Endothelial cell of umbilical vein (primary cell): ENCODE results near the gene DDX54.

Experiments used
- POLR2A ChIP-seq: IDR thresholded peaks from 2 replicates; pipeline ENCODE4 v1.6.1; 2012; ENCODE audit warnings: low read depth, mild to moderate bottlenecking, control low read depth, low read length
- TF ChIP-seq, protein P1 (sequence below), 2 donors: IDR thresholded peaks; 1 replicate in 1 of 2; 2 replicates in 1 of 2; pipeline ENCODE4 v1.5.1; 2011; ENCODE audit warnings: low read length in 2 of 2, mild to moderate bottlenecking in 2 of 2, moderate library complexity in 2 of 2, control low read depth in 1 of 2, inconsistent platforms in 1 of 2, low read depth in 1 of 2; ENCODE audit not compliant: insufficient read depth in 1 of 2; ENCODE audit errors: extremely low read depth in 1 of 2

DNA sequence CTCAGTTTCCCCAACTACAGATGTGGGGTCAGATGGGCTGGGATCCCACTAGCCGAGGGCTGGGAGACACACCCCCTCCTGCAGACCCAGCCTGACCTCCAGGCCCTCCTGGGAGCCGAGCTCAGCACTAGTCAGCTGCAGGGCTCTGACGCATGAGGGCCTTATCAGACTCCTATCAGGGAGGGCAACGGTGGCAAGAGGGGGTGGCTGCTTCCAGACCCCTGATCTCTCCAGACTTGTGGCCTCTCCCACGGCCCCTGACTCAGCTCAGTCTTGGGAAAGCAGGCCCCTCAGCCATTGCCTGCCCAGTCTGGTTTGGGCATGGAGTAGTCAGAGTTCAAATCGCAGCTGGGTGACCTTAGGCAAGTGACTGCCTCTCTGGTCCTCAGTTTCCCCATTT, 52.2 kb downstream of the DDX54 start:
- TF ChIP-seq, protein P1, sequence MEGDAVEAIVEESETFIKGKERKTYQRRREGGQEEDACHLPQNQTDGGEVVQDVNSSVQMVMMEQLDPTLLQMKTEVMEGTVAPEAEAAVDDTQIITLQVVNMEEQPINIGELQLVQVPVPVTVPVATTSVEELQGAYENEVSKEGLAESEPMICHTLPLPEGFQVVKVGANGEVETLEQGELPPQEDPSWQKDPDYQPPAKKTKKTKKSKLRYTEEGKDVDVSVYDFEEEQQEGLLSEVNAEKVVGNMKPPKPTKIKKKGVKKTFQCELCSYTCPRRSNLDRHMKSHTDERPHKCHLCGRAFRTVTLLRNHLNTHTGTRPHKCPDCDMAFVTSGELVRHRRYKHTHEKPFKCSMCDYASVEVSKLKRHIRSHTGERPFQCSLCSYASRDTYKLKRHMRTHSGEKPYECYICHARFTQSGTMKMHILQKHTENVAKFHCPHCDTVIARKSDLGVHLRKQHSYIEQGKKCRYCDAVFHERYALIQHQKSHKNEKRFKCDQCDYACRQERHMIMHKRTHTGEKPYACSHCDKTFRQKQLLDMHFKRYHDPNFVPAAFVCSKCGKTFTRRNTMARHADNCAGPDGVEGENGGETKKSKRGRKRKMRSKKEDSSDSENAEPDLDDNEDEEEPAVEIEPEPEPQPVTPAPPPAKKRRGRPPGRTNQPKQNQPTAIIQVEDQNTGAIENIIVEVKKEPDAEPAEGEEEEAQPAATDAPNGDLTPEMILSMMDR (IDR thresholded peaks at IDR 0.05; ENCODE audit: extremely low read depth in 1 of 2, insufficient read depth in 1 of 2, low read depth in 1 of 2, low read length in 2 of 2), result no peak
- TF ChIP-seq POLR2A, result no peak
